ENCODE results near the gene TTLL6. TPM values are rescaled to one million over a fixed set of nuclear protein-coding genes. Genes with fewer than 3 reads are reported as not detected.
A peak's percentile ranks its signal among the peaks of the same experiment; 100 is the strongest.

The TTLL6 gene
- total RNA-seq, 5 donors from 2014 or later (not counting 1 experiment from before 2014, with no cell fraction given), result not detected

GRCh38 chr17:48740537-48740936, 76.5 kb downstream of the TTLL6 start:
- peaks cover 80 to 94% of the 10 kb centered on the region in 2 donors for H3K27me3 Mint-ChIP-seq
- H3K9me3 Mint-ChIP-seq, result no peaks in the 10 kb centered on the region
- no peak overlapping the region for H3K4me3 Mint-ChIP-seq
- no peaks in the 10 kb centered on the region for H3K36me3 Mint-ChIP-seq
- DNase-seq, result no peak
- Histone ChIP-seq H3K4me1 (ENCODE audit: control insufficient read depth in 1 of 2, extremely low read depth in 1 of 2, insufficient read depth in 2 of 2, low read length in 2 of 2) (peaks cover 0 to 12% of the 10 kb centered on the region in 2 experiments), H3K27me3 (replicated peaks in 1 of 2; ENCODE audit: control insufficient read depth in 2 of 2, extremely low read depth in 1 of 2, insufficient read depth in 2 of 2, low read length in 1 of 2) (peaks cover 17 to 90% of the 10 kb centered on the region in 2 experiments), H3K4me3 (ENCODE audit: control insufficient read depth in 1 of 2, extremely low read depth in 1 of 2, low read length in 1 of 2) (no peak overlapping the region), H3K36me3 (ENCODE audit: control insufficient read depth in 2 of 2, extremely low read depth in 1 of 2, insufficient read depth in 1 of 2, low read length in 1 of 2) (no peaks in the 10 kb centered on the region), H3K27ac (ENCODE audit: low read length) (no peak overlapping the region), H3K9me3 (no peaks in the 10 kb centered on the region)
- H3K4me1 Mint-ChIP-seq, result peaks cover 8 to 11% (median 9%) of the 10 kb centered on the region in 3 donors
- ChIA-PET CTCF (no interaction called here), POLR2A (interaction anchor here in 1 of 2 donors (0.6 kb wide), 2 partner anchors 194 to 538 kb away, joined by 3 to 6 read pairs; no protein-coding TSS in a partner anchor)
- ATAC-seq (replicated peaks in 1 of 4), result no peak
- no peak overlapping the region for H3K27ac Mint-ChIP-seq

DNA sequence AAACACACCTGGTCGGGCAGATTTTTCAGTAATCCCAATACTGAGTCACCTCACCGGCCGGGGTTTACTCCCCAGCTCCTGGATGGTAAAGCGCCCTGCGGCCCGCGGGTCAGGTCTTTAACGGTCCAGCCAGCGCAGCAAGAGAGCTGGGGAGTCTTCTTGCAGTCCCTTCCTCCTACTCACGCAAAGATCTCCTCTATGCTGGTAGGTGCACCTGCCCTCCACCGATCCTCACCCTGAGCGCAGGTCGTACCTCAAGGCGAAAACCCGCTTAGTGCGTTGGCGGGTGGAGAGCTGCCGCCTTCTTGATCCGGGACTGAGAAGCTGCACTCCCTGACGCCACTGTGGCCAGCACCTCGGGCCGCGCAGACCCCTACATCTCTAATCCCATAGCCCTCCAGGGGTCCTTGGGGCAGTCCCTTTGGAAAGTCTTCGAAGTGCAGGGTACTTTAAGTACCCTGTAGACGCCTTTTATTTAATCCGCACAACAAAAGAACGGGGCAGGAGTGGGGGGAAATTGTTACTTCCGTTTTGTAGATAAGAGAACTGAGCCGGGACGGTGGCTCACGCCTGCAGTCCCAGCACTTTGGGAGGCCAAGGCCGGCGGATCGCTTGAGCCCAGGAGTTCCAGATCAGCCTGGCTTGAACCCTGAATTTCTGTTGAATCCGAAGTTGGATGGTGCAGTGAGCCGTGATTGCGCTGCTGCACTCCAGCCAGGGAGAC, 78.1 kb downstream of the TTLL6 start:
- Mint-ChIP-seq H3K9me3 (no peaks in the 10 kb centered on the region), H3K4me3 (peak overlapping the region in 2 of 3 donors; percentile 50 to 52), H3K27ac (peak overlapping the region in 1 of 2 donors; percentile 58), H3K36me3 (no peaks in the 10 kb centered on the region), H3K4me1 (peaks cover 11 to 13% (median 12%) of the 10 kb centered on the region in 3 donors), H3K27me3 (peaks cover 80 to 95% of the 10 kb centered on the region in 2 donors)
- H3K36me3 ChIP-seq (ENCODE audit: control insufficient read depth in 2 of 2, extremely low read depth in 1 of 2, insufficient read depth in 1 of 2, low read length in 1 of 2), result no peaks in the 10 kb centered on the region
- no peaks in the 10 kb centered on the region for H3K9me3 ChIP-seq
- H3K4me1 ChIP-seq (ENCODE audit: control insufficient read depth in 1 of 2, extremely low read depth in 1 of 2, insufficient read depth in 2 of 2, low read length in 2 of 2), result peaks cover 0 to 18% of the 10 kb centered on the region in 2 experiments
- peak overlapping the region in 1 of 2 donors; percentile 10 for H3K4me3 ChIP-seq (ENCODE audit: control insufficient read depth in 1 of 2, extremely low read depth in 1 of 2, low read length in 1 of 2)
- peaks cover 18 to 90% of the 10 kb centered on the region in 2 experiments for H3K27me3 ChIP-seq (replicated peaks in 1 of 2; ENCODE audit: control insufficient read depth in 2 of 2, extremely low read depth in 1 of 2, insufficient read depth in 2 of 2, low read length in 1 of 2)
- H3K27ac ChIP-seq (ENCODE audit: low read length), result no peak overlapping the region
- ChIA-PET POLR2A (interaction anchor here in 1 of 2 donors (0.7 kb wide), 1 partner anchor 21 kb away, joined by 3 read pairs; no protein-coding TSS in a partner anchor), CTCF (no interaction called here)
- ATAC-seq (replicated peaks in 1 of 4), result peak in 3 of 4 experiments; percentile 24 to 42 (median 26)
- DNase-seq, result no peak
- 6% methylated on average over 33 of the region's 37 CpGs for WGBS (ENCODE audit: insufficient coverage)

GRCh38 chr17:48738424-48738802, 78.6 kb downstream of the TTLL6 start:
- Mint-ChIP-seq H3K27me3 (peaks cover 80 to 95% of the 10 kb centered on the region in 2 donors), H3K4me1 (peaks cover 17 to 19% (median 17%) of the 10 kb centered on the region in 3 donors), H3K4me3 (no peak overlapping the region), H3K27ac (peak overlapping the region in 1 of 2 donors; percentile 58), H3K9me3 (no peaks in the 10 kb centered on the region), H3K36me3 (no peaks in the 10 kb centered on the region)
- Histone ChIP-seq H3K4me1 (ENCODE audit: control insufficient read depth in 1 of 2, extremely low read depth in 1 of 2, insufficient read depth in 2 of 2, low read length in 2 of 2) (peaks cover 0 to 22% of the 10 kb centered on the region in 2 experiments), H3K36me3 (ENCODE audit: control insufficient read depth in 2 of 2, extremely low read depth in 1 of 2, insufficient read depth in 1 of 2, low read length in 1 of 2) (no peaks in the 10 kb centered on the region), H3K27ac (ENCODE audit: low read length) (no peak overlapping the region), H3K4me3 (ENCODE audit: control insufficient read depth in 1 of 2, extremely low read depth in 1 of 2, low read length in 1 of 2) (no peak overlapping the region), H3K27me3 (replicated peaks in 1 of 2; ENCODE audit: control insufficient read depth in 2 of 2, extremely low read depth in 1 of 2, insufficient read depth in 2 of 2, low read length in 1 of 2) (peaks cover 14 to 91% of the 10 kb centered on the region in 2 experiments), H3K9me3 (no peaks in the 10 kb centered on the region)
- ChIA-PET POLR2A (interaction anchor here in 1 of 2 donors (0.7 kb wide), 1 partner anchor 20 kb away, joined by 3 read pairs; no protein-coding TSS in a partner anchor), CTCF (no interaction called here)
- DNase-seq (no peak), ATAC-seq (replicated peaks in 1 of 4) (no peak)
- 22% methylated on average over 7 of the region's 11 CpGs for WGBS (ENCODE audit: insufficient coverage)

DNA sequence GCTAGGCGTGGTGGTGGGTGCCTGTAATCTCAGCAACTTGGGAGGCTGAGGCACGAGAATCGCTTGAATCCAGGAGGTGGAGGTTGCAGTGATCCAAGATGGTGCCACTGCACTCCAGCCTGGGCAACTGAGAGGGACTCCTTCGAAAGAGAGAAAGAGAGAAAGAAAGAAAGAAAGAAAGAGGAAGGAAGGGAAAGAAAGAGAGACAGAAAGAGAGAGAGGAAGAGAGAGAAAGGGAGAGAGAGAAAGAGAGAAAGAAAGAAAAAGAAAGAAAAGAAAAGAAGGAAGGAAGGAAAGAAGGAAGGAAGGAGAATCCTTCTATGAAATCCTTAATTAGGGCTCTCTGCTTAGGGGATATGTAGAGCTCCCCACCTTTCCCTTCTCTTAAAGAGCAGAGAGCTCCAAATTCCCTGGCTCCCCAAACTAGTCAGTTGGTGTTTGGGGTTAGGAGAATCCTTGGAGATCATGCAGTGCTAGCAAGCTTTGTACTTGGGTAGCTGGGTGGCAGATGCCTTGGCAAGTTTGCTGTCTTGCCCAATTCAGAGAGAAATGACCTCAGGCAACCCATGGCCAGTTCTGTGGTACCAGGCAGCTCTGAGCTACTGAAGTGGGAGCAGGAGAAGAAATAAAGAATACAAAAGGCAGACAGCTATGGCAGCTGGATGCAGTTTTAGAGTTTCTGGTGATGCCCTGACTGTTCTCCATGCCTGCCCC, 79.5 kb downstream of the TTLL6 start:
- Mint-ChIP-seq H3K27me3 (peaks cover 77 to 94% of the 10 kb centered on the region in 2 donors), H3K4me3 (no peak overlapping the region), H3K4me1 (peaks cover 23 to 27% (median 24%) of the 10 kb centered on the region in 3 donors), H3K36me3 (no peaks in the 10 kb centered on the region), H3K27ac (no peak overlapping the region), H3K9me3 (no peaks in the 10 kb centered on the region)
- Histone ChIP-seq H3K27ac (ENCODE audit: low read length) (no peak overlapping the region), H3K4me1 (ENCODE audit: control insufficient read depth in 1 of 2, extremely low read depth in 1 of 2, insufficient read depth in 2 of 2, low read length in 2 of 2) (peaks cover 0 to 30% of the 10 kb centered on the region in 2 experiments), H3K4me3 (ENCODE audit: control insufficient read depth in 1 of 2, extremely low read depth in 1 of 2, low read length in 1 of 2) (no peak overlapping the region), H3K36me3 (ENCODE audit: control insufficient read depth in 2 of 2, extremely low read depth in 1 of 2, insufficient read depth in 1 of 2, low read length in 1 of 2) (no peaks in the 10 kb centered on the region), H3K27me3 (replicated peaks in 1 of 2; ENCODE audit: control insufficient read depth in 2 of 2, extremely low read depth in 1 of 2, insufficient read depth in 2 of 2, low read length in 1 of 2) (peaks cover 19 to 92% of the 10 kb centered on the region in 2 experiments), H3K9me3 (no peaks in the 10 kb centered on the region)
- DNase-seq (no peak), ATAC-seq (replicated peaks in 1 of 4) (no peak)
- ChIA-PET POLR2A (no interaction called here), CTCF (interaction anchor here in 1 of 2 donors (1.3 kb wide), 1 partner anchor 11 kb away, joined by 3 read pairs; no protein-coding TSS in a partner anchor)
- 79% methylated on average over 2 of the region's 4 CpGs for WGBS (ENCODE audit: insufficient coverage)

DNA sequence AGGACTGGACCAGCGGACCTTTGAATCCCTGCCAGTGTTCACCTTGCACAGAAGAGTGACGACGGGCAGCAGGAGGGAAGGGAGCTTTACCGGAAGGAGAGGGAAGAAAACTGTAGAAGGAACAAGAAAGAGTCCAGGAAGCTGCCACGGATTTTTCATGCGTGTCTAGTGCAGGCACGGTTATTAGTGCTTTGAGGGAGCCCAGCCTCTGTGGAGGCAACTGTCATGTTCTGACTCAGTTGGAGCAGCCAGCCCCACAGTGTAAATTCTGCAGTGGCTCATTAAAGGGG, 82.0 kb downstream of the TTLL6 start:
- peaks cover 0 to 30% of the 10 kb centered on the region in 2 experiments for H3K4me1 ChIP-seq (ENCODE audit: control insufficient read depth in 1 of 2, extremely low read depth in 1 of 2, insufficient read depth in 2 of 2, low read length in 2 of 2)
- H3K27ac ChIP-seq (ENCODE audit: low read length), result no peak overlapping the region
- DNase-seq, result no peak
- WGBS (ENCODE audit: insufficient coverage), result 3% methylated on average over 6 of the region's 7 CpGs
- H3K9me3 ChIP-seq, result no peaks in the 10 kb centered on the region
- no peaks in the 10 kb centered on the region for H3K9me3 Mint-ChIP-seq
- ChIA-PET CTCF (no interaction called here), POLR2A (no interaction called here)
- no peak for ATAC-seq (replicated peaks in 1 of 4)
- H3K27me3 ChIP-seq (replicated peaks in 1 of 2; ENCODE audit: control insufficient read depth in 2 of 2, extremely low read depth in 1 of 2, insufficient read depth in 2 of 2, low read length in 1 of 2), result peaks cover 23 to 87% of the 10 kb centered on the region in 2 experiments
- no peak overlapping the region for H3K4me3 ChIP-seq (ENCODE audit: control insufficient read depth in 1 of 2, extremely low read depth in 1 of 2, low read length in 1 of 2)
- no peak overlapping the region for H3K27ac Mint-ChIP-seq
- no peaks in the 10 kb centered on the region for H3K36me3 Mint-ChIP-seq
- H3K36me3 ChIP-seq (ENCODE audit: control insufficient read depth in 2 of 2, extremely low read depth in 1 of 2, insufficient read depth in 1 of 2, low read length in 1 of 2), result no peaks in the 10 kb centered on the region
- peaks cover 24 to 29% (median 25%) of the 10 kb centered on the region in 3 donors for H3K4me1 Mint-ChIP-seq
- no peak overlapping the region for H3K4me3 Mint-ChIP-seq
- peaks cover 79 to 91% of the 10 kb centered on the region in 2 donors for H3K27me3 Mint-ChIP-seq

- H3K4me1 Mint-ChIP-seq, result peaks cover 24 to 28% (median 25%) of the 10 kb centered on the region in 3 donors
- H3K27me3 ChIP-seq (replicated peaks in 1 of 2; ENCODE audit: control insufficient read depth in 2 of 2, extremely low read depth in 1 of 2, insufficient read depth in 2 of 2, low read length in 1 of 2), result peaks cover 28 to 87% of the 10 kb centered on the region in 2 experiments
- 24% methylated on average over 10 of the region's 14 CpGs for WGBS (ENCODE audit: insufficient coverage)
- no peak overlapping the region for H3K4me3 Mint-ChIP-seq
- ChIA-PET CTCF (interaction anchor here (0.5 to 1.2 kb wide), 4 partner anchors 11 to 293 kb away, joined by 3 to 4 read pairs (median 3); partner anchors contain the start of gene PRAC2 (in 1 of the 2)), POLR2A (no interaction called here)
- H3K4me1 ChIP-seq (ENCODE audit: control insufficient read depth in 1 of 2, extremely low read depth in 1 of 2, insufficient read depth in 2 of 2, low read length in 2 of 2), result peaks cover 0 to 29% of the 10 kb centered on the region in 2 experiments
- H3K27ac Mint-ChIP-seq, result no peak overlapping the region
- H3K4me3 ChIP-seq (ENCODE audit: control insufficient read depth in 1 of 2, extremely low read depth in 1 of 2, low read length in 1 of 2), result no peak overlapping the region
- H3K27me3 Mint-ChIP-seq, result peaks cover 83 to 92% of the 10 kb centered on the region in 2 donors
- no peaks in the 10 kb centered on the region for H3K36me3 Mint-ChIP-seq
- H3K36me3 ChIP-seq (ENCODE audit: control insufficient read depth in 2 of 2, extremely low read depth in 1 of 2, insufficient read depth in 1 of 2, low read length in 1 of 2), result no peaks in the 10 kb centered on the region
- no peak overlapping the region for H3K27ac ChIP-seq (ENCODE audit: low read length)
- no peak for DNase-seq
- no peak for ATAC-seq (replicated peaks in 1 of 4)
- no peaks in the 10 kb centered on the region for H3K9me3 ChIP-seq
- H3K9me3 Mint-ChIP-seq, result no peaks in the 10 kb centered on the region
Measured at GRCh38 chr17:48734333-48735061, 82.5 kb downstream of the TTLL6 start.

All from T-cell (primary cell).